ENCODE results near the gene LRRK1.

The LRRK1 gene

DNA sequence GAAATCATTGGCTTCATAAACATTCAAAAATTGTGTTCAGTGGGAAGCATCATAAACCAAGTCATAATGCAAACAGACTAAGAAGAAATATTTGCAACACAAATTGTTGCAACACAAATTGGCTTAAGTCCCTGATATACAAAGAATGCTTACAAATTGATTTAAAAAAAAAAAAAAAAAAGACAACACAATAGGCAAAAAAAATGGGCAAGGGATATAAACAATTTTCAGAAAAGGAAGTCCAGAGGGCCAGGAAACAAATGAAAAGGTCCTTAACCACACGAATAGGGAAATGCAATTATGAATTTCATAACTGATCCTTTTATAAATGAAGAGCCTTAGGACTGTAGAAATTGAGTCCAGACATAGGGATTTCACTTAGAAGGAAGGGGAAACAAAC, 98.9 kb downstream of the LRRK1 start:
- TF ChIP-seq NFIC (IDR thresholded peaks at IDR 0.05), result no peak
- TF ChIP-seq TCF12 (IDR thresholded peaks at IDR 0.05; ENCODE audit: low read depth), result no peak
- no peak for TF ChIP-seq ZBTB7A (IDR thresholded peaks at IDR 0.05; ENCODE audit: low read depth)
- TF ChIP-seq, protein P1, sequence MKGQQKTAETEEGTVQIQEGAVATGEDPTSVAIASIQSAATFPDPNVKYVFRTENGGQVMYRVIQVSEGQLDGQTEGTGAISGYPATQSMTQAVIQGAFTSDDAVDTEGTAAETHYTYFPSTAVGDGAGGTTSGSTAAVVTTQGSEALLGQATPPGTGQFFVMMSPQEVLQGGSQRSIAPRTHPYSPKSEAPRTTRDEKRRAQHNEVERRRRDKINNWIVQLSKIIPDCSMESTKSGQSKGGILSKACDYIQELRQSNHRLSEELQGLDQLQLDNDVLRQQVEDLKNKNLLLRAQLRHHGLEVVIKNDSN (IDR thresholded peaks at IDR 0.05), result no peak
- TF ChIP-seq EP300 (IDR thresholded peaks at IDR 0.05; ENCODE audit: borderline replicate concordance), result no peak
- TF ChIP-seq, protein P2, sequence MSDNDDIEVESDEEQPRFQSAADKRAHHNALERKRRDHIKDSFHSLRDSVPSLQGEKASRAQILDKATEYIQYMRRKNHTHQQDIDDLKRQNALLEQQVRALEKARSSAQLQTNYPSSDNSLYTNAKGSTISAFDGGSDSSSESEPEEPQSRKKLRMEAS (IDR thresholded peaks at IDR 0.05), result no peak
- no peak for TF ChIP-seq CEBPB (IDR thresholded peaks at IDR 0.05)
- TF ChIP-seq, protein P3, sequence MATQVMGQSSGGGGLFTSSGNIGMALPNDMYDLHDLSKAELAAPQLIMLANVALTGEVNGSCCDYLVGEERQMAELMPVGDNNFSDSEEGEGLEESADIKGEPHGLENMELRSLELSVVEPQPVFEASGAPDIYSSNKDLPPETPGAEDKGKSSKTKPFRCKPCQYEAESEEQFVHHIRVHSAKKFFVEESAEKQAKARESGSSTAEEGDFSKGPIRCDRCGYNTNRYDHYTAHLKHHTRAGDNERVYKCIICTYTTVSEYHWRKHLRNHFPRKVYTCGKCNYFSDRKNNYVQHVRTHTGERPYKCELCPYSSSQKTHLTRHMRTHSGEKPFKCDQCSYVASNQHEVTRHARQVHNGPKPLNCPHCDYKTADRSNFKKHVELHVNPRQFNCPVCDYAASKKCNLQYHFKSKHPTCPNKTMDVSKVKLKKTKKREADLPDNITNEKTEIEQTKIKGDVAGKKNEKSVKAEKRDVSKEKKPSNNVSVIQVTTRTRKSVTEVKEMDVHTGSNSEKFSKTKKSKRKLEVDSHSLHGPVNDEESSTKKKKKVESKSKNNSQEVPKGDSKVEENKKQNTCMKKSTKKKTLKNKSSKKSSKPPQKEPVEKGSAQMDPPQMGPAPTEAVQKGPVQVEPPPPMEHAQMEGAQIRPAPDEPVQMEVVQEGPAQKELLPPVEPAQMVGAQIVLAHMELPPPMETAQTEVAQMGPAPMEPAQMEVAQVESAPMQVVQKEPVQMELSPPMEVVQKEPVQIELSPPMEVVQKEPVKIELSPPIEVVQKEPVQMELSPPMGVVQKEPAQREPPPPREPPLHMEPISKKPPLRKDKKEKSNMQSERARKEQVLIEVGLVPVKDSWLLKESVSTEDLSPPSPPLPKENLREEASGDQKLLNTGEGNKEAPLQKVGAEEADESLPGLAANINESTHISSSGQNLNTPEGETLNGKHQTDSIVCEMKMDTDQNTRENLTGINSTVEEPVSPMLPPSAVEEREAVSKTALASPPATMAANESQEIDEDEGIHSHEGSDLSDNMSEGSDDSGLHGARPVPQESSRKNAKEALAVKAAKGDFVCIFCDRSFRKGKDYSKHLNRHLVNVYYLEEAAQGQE (IDR thresholded peaks at IDR 0.05; ENCODE audit: low read depth), result no peak
- TF ChIP-seq TAF1 (IDR thresholded peaks at IDR 0.05; ENCODE audit: low read depth), result no peak
- TF ChIP-seq EGR1 (IDR thresholded peaks at IDR 0.05), result no peak
- TF ChIP-seq RAD21 (IDR thresholded peaks at IDR 0.05; ENCODE audit: low read depth), result no peak
- no peak for TF ChIP-seq YY1 (IDR thresholded peaks at IDR 0.05; ENCODE audit: low read depth)
- no peak for TF ChIP-seq FOXM1 (IDR thresholded peaks at IDR 0.05; ENCODE audit: borderline replicate concordance, low read depth)
- no peak for TF ChIP-seq TEAD4 (IDR thresholded peaks at IDR 0.05)
- no peak for TF ChIP-seq CREB1 (IDR thresholded peaks at IDR 0.05; ENCODE audit: low read depth)

DNA sequence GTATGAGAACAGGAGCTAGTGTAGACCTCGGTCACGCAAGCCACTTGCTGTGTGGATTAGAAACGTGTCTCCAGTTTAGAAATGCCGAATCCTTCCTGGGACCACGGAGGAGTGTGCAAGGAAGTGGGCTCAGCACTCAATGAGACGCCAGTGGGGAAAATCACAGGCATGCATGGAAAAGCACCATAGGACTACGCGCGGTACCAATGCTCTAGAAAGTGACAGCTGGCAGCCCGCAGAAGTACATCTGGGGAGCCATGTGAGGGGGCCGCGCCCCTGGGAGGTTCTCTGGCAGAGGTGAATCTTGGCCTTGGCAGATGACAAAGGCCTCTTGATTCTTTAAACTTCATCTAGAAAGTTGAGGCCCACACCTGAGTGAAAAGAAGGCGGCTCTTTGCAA, 99.3 kb downstream of the LRRK1 start:
- no peak for TF ChIP-seq TAF1 (IDR thresholded peaks at IDR 0.05; ENCODE audit: low read depth)
- TF ChIP-seq TCF12 (IDR thresholded peaks at IDR 0.05; ENCODE audit: low read depth), result no peak
- no peak for TF ChIP-seq YY1 (IDR thresholded peaks at IDR 0.05; ENCODE audit: low read depth)
- TF ChIP-seq, protein P2 (IDR thresholded peaks at IDR 0.05), result no peak
- no peak for TF ChIP-seq FOXM1 (IDR thresholded peaks at IDR 0.05; ENCODE audit: borderline replicate concordance, low read depth)
- no peak for TF ChIP-seq NFIC (IDR thresholded peaks at IDR 0.05)
- TF ChIP-seq, protein P1 (IDR thresholded peaks at IDR 0.05), result no peak
- TF ChIP-seq, protein P3 (IDR thresholded peaks at IDR 0.05; ENCODE audit: low read depth), result no peak
- no peak for TF ChIP-seq RAD21 (IDR thresholded peaks at IDR 0.05; ENCODE audit: low read depth)
- TF ChIP-seq CREB1 (IDR thresholded peaks at IDR 0.05; ENCODE audit: low read depth), result no peak
- TF ChIP-seq TEAD4 (IDR thresholded peaks at IDR 0.05), result no peak
- TF ChIP-seq EP300 (IDR thresholded peaks at IDR 0.05; ENCODE audit: borderline replicate concordance), result no peak
- TF ChIP-seq ZBTB7A (IDR thresholded peaks at IDR 0.05; ENCODE audit: low read depth), result no peak
- TF ChIP-seq EGR1 (IDR thresholded peaks at IDR 0.05), result no peak
- TF ChIP-seq CEBPB (IDR thresholded peaks at IDR 0.05), result no peak

DNA sequence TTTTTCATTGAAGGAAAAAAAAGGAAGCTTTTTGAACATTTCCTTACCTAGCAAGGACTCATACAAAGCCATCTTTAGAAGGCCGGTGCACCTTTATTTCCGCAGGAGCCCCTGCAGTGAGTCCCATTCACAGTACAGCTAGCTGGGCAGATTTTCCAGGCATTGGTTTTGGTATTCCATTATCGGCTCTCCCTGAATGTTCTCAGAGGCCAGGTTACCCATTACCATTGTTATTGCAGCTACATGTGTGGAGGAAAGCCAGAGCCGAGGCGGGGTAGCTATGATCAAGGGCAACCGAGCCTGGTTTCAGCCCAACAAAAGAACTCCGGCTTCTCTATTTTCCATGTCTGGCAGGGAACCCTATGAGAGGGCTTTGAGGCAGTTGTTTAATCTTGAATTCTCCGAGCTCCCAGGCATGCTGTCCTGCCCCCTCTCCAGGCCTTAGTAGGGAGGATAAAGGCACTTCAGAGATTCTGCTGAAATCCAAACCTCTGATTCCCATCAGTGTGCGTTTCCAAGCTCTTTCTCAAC, 100.3 kb downstream of the LRRK1 start:
- TF ChIP-seq TEAD4 (IDR thresholded peaks at IDR 0.05), result no peak
- TF ChIP-seq CEBPB (IDR thresholded peaks at IDR 0.05), result no peak
- TF ChIP-seq NFIC (IDR thresholded peaks at IDR 0.05), result no peak
- TF ChIP-seq, protein P3 (IDR thresholded peaks at IDR 0.05; ENCODE audit: low read depth), result no peak
- TF ChIP-seq CREB1 (IDR thresholded peaks at IDR 0.05; ENCODE audit: low read depth), result no peak
- no peak for TF ChIP-seq EP300 (IDR thresholded peaks at IDR 0.05; ENCODE audit: borderline replicate concordance)
- TF ChIP-seq TAF1 (IDR thresholded peaks at IDR 0.05; ENCODE audit: low read depth), result no peak
- TF ChIP-seq EGR1 (IDR thresholded peaks at IDR 0.05), result no peak
- no peak for TF ChIP-seq RAD21 (IDR thresholded peaks at IDR 0.05; ENCODE audit: low read depth)
- no peak for TF ChIP-seq TCF12 (IDR thresholded peaks at IDR 0.05; ENCODE audit: low read depth)
- no peak for TF ChIP-seq FOXM1 (IDR thresholded peaks at IDR 0.05; ENCODE audit: borderline replicate concordance, low read depth)
- TF ChIP-seq YY1 (IDR thresholded peaks at IDR 0.05; ENCODE audit: low read depth), result no peak

DNA sequence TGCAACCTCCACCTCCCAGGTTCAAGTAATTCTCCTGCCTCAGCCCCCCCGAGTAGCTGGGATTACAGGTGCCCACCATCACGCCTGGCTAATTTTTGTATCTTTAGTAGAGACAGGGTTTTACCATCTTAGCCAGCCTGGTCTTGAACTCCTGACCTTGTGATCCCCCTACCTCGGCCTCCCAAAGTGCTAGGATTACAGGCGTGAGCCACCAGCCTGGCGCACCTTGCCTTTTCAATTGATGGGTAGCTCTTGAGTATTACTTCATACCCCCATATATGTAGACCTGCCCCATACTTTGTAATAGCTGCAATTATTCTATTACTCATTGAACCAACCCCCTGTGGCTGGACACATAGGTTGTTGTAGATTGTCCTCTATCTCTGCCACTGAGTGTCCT, 101.3 kb downstream of the LRRK1 start:
- TF ChIP-seq EGR1 (IDR thresholded peaks at IDR 0.05) (no peak), CEBPB (IDR thresholded peaks at IDR 0.05) (no peak), CREB1 (IDR thresholded peaks at IDR 0.05; ENCODE audit: low read depth) (no peak), RAD21 (IDR thresholded peaks at IDR 0.05; ENCODE audit: low read depth) (no peak), NFIC (IDR thresholded peaks at IDR 0.05) (no peak), TEAD4 (IDR thresholded peaks at IDR 0.05) (no peak), YY1 (IDR thresholded peaks at IDR 0.05; ENCODE audit: low read depth) (no peak), TAF1 (IDR thresholded peaks at IDR 0.05; ENCODE audit: low read depth) (no peak), FOXM1 (IDR thresholded peaks at IDR 0.05; ENCODE audit: borderline replicate concordance, low read depth) (no peak), ZBTB7A (IDR thresholded peaks at IDR 0.05; ENCODE audit: low read depth) (no peak)
- TF ChIP-seq, protein P3 (IDR thresholded peaks at IDR 0.05; ENCODE audit: low read depth), result no peak
- TF ChIP-seq, protein P2 (IDR thresholded peaks at IDR 0.05), result no peak
